GM12892 (cell line): ENCODE measurements around the gene SDK2.
"Not testable (repeated sequence)": the region's sequence is repeated elsewhere in the genome, so short reads cannot be mapped to it uniquely, and the experiment has no call there.

Experiments used
- DNase-seq: peaks from one replicate; pipeline ENCODE4 v3.0.0; 2011; ENCODE audit not compliant: insufficient read length
- FAIRE-seq: peaks from 2 replicates; lab custom pipeline; 2011; peaks lifted over from hg19 to GRCh38; lab: Jason Lieb, UNC
- POLR2A ChIP-seq: IDR thresholded peaks from 2 replicates; pipeline ENCODE4 v1.6.1; 2011; ENCODE audit warnings: low read depth, low read length, control low read depth
- POLR2AphosphoS5 ChIP-seq: IDR thresholded peaks from 2 replicates; pipeline ENCODE4 v1.6.1; 2011; ENCODE audit warnings: low read depth, low read length, control low read depth
- TAF1 ChIP-seq: IDR thresholded peaks from 2 replicates; pipeline ENCODE4 v1.6.1; 2011; ENCODE audit warnings: low read depth, mild to moderate bottlenecking, control low read depth, low read length, borderline replicate concordance

SDK2 gene

DNA sequence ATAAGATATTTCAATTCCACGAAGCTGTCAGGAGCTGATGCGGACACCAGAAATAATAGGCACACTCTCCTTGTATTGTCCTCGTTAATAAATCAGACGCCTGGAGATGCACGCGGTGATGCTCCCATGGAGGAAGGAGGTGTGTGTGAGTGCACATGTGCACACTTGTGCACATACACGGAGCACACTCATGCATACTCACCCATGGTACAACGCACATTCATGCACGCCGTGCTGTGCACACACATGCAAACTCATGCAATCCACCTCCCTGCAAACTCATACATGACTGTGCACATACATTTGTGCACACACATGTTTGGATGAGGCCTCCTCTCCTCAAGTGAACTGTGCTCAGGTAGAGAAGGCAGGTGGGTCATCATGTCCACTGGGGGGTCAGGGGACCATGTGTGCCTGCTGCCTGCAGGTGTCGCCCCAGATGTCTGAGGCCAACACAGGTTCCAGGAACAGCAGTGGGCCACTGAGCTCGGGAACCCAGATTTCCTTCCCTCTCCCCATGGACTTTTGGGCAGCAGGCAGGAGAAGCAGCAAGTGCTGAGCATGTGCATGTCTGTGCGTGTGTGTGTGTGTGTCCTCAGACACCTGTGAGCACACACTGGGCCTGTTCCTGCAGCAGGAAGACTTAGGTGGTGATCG, 165.3 kb downstream of the SDK2 start:
- FAIRE-seq (no peak), DNase-seq (no peak)
- TF ChIP-seq POLR2A = no peak
- TF ChIP-seq POLR2AphosphoS5 = no peak
- TF ChIP-seq TAF1 = no peak

DNA sequence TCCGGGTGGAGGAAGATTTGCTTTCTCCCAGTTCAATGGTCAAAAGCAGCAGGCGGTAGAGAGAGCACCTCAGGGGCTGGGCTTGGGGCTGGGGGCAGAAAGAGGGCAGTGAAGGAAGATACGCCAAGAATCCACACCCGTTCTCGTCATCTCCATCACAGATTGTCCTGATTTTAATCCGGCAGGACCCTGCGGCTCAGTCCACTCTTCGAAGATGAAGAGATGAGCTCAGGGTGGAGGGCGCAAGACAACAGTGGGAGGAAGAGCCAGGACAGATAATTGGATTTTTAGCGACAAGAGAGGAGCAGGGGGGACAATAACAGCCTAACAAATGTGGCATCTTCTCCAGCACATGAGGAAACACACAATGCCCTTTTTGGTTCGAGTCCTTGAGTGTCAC, 165.9 kb downstream of the SDK2 start:
- DNase-seq (no peak), FAIRE-seq (no peak)
- TF ChIP-seq POLR2AphosphoS5 (no peak), POLR2A (no peak), TAF1 (no peak)

DNA sequence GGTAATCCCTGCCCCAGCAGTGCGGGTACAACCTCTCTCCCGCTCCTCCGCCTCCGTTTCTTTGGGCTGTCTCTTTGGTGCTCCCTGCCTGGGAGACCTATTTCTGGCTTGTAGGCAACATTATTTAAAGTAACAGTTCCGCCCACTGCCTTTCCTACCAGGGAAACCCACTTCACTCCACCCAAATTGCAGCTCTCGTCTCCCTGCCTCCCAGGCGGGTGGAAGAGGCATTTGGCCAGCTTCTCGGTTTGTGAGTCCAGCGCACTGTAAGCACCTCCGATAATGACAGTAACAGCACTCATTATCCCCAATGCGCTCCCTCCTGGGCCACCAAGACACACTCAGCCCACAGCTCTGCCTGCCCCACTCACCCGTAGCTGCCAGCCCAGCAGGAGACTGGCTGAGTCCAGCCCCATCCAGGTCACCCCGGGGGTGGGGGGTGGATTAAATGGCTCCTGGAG, 167.3 kb downstream of the SDK2 start:
- DNase-seq = no peak
- no peak for FAIRE-seq

GRCh38 chr17:73474370-73474988, 169.8 kb downstream of the SDK2 start:
- TF ChIP-seq POLR2AphosphoS5 (no peak), TAF1 (no peak), POLR2A (no peak)
- DNase-seq (no peak), FAIRE-seq (no peak)

More for the DNA sequence above, 167.3 kb downstream of the SDK2 start:
- no peak for TF ChIP-seq POLR2AphosphoS5

GRCh38 chr17:73472715-73473114, 171.5 kb downstream of the SDK2 start:
- not testable (repeated sequence) for FAIRE-seq, DNase-seq

DNA sequence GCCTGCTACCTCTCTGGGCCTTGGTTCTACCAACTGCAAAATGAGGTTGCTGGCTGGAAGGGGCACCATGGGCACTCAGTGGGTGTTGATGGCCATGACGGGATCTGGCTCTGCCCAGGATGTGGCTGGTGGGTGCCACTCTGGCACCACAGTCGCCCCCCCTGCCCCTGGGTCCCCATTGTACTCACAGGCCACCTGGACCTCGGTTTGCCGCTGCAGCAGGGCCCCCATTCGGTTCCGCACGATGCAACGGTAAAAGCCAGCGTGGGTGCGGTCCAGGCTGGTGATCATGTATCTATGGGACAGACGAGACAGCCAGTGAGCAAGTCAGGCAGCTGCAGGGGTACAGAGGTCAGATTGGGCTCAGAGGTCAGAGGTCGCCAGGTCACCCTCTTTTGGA, 172.3 kb downstream of the SDK2 start:
- no peak for TF ChIP-seq POLR2AphosphoS5
- TF ChIP-seq POLR2A = no peak
- no peak for TF ChIP-seq TAF1
- FAIRE-seq = no peak
- no peak for DNase-seq

- DNase-seq = no peak
- TF ChIP-seq TAF1 (no peak), POLR2A (no peak), POLR2AphosphoS5 (no peak)
- no peak for FAIRE-seq
Measured at GRCh38 chr17:73470316-73470826, 173.9 kb downstream of the SDK2 start.

DNA sequence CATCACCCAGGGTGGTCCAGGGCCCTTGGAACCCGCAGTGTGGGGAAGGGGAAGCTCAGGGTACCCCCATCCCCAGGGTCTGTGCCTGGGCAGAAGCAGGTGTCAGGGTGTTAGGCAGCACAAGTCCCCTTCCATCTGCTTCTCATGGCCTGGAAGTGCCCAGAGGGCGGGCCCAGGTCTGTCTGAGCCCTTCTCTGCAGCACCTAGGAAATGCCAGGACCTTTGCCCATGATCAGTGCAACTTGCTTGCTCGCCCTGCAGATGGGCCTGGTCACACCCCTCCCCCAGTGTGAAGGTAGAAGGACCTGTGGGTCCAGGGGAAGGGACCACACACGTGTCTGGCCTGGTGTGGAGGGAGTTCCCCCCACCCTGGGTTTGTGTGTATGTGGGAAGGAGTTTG, 174.9 kb downstream of the SDK2 start:
- FAIRE-seq = no peak
- TF ChIP-seq TAF1 (no peak), POLR2A (no peak), POLR2AphosphoS5 (no peak)
- no peak for DNase-seq

GRCh38 chr17:73468221-73468620, 176.0 kb downstream of the SDK2 start:
- DNase-seq = no peak
- FAIRE-seq = no peak
- no peak for TF ChIP-seq TAF1
- no peak for TF ChIP-seq POLR2AphosphoS5
- no peak for TF ChIP-seq POLR2A

DNA sequence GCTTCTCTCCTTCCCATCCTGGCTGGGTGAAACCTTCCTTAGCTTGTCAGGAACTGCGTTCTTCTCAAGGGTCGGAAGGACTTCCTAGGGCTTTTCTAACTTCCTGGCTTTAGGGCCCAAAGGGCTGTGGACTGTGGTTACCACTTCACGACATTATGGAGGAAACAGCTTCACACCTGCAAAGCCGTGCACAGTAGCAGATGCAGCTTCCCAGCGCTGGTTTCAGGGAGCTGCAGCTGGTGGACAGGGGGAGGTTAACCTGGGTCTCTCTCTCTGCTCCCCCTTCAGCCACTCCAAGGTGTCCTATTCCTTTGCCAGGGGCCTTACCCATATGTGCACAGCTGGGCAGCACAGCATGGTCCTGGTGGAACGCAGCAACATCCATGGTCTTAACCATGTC, 176.6 kb downstream of the SDK2 start:
- FAIRE-seq = no peak
- DNase-seq = no peak
- no peak for TF ChIP-seq POLR2A

DNA sequence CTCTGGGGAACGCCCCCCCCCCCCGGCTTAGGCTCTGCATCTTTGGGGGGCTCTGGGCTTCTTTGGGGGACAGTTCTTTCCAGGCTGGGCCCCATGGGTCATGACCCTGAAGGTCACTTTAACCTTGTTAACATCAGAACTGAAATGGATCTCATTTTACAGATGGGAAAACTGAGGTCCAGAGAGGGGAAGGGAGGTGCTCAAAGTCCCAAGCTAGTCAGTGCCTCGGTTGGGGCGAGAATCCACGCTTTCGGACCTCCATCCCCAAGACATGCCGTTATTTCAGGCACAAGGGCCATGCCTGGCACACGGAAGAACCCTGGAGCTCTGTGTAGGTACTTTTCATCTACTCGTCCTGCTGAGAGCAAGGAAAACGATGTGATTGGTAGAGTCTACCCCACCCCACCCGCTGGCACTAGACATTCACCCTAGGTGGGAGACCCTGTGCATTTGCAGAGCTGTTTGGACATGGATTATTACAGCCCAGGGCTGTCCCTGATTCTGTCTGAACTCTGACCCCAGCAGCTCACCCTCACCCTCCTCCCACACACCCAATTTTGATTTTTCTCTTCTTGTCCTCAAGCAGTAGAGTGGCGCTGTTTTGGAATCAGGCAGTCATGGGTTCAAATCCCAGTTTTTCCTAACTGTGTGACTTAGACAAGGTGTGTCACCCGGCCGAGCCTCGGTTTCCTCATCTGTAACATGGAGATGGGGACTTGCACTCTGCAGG, 177.4 kb downstream of the SDK2 start:
- no peak for TF ChIP-seq POLR2A
- no peak for TF ChIP-seq TAF1
- no peak for TF ChIP-seq POLR2AphosphoS5
- FAIRE-seq = no peak
- no peak for DNase-seq

- FAIRE-seq (no peak), DNase-seq (no peak)
- TF ChIP-seq TAF1 (no peak), POLR2AphosphoS5 (no peak), POLR2A (no peak)
Measured at GRCh38 chr17:73465953-73466230, 178.4 kb downstream of the SDK2 start.
